Stimulated activated CD4-positive, alpha-beta T cell treated with anti-CD3 and anti-CD28 coated beads, TNF-alpha, amount 100 ng/mL, for 24 hours (primary cell): Measurements from ENCODE around the gene TXN.
"Not testable (repeated sequence)": the region's sequence is repeated elsewhere in the genome, so short reads cannot be mapped to it uniquely, and the experiment has no call there.

Source experiments
- DNase-seq, 3 experiments: peaks; one replicate each; pipeline ENCODE4 v3.0.0-alpha.2; 2020; ENCODE audit warnings: low read depth in 3 of 3

The TXN gene

GRCh38 chr9:110208031-110208430 lies 48.3 kb downstream of the TXN start, which contains the start of gene C9orf152:
C9orf152 (minus strand) TSS chr9:110208159; CDS start chr9:110207579, 580 bp downstream.
- no peak for DNase-seq

DNA sequence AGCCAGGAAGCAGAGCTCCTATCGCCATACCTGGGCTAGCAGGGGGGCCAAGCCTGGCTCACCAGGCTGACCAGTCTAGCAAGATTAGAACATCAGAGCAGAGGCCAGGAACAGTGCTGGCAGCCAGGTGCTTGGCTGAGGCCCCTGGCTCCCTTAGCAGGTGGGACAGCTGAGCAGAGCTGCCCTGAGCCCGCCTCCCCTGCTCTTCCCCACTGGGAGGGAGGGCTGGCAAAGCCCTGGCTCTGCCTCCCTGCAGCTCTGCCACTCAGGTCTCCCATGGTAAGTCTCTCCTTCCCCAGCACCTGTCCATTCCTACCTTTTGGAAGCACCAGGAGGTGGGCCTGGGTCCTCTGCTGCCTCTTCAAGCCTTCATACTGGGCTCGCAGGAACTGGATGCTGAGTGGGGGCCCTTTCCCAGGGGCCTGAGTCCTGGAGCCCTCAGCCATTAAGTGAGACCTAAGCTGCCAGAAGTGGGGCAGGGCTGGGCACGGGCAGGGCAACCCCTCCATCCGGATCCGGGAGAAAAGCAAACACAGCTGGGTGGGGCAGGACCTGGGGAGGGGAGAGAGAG lies 49.2 kb downstream of the TXN start:
- DNase-seq: no peak

GRCh38 chr9:110206389-110206788 lies 49.9 kb downstream of the TXN start:
- DNase-seq: no peak

- not testable (repeated sequence) for DNase-seq
Observed at GRCh38 chr9:110205612-110206011, 50.7 kb downstream of the TXN start.

GRCh38 chr9:110202232-110202631 lies 54.1 kb downstream of the TXN start:
- no peak for DNase-seq

DNA sequence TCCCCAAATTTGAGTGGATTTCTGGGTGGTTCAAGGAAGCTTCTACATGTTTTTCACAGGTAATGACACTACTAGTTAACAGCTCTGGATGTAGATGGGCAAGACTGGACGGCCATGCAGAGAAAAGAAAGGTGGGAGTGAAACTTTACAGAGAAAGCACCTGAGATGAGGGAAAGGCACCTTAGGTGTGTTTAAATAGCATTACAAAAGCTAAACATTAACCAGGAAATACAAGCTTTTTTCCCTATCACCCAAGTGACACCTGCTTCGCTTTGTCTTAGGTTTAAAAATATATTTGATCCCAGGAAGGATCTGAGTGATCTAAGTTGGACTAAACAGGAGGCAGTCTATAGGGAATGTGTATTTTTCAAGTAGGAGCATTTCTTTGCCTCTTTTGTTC lies 56.7 kb downstream of the TXN start:
- DNase-seq: no peak

DNA sequence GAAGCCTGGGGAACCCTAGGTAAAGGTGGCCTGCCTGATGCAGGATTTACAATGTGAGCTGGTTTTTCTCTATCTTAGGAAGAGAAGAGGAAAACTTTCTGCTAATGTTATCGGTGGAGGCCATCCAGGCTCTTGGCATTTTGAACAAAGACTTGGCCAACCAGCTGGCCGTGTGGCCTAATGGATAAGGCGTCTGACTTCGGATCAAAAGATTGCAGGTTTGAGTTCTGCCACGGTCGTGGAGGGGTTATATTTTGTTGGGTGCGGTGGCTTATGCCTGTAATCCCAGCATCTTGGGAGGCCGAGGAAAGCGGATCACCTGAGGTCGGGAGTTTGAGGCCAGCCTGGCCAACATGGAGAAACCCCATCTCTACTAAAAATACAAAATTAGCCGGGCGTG lies 58.0 kb downstream of the TXN start:
- no peak for DNase-seq

GRCh38 chr9:110197330-110198187 lies 58.7 kb downstream of the TXN start:
- no peak for DNase-seq

DNA sequence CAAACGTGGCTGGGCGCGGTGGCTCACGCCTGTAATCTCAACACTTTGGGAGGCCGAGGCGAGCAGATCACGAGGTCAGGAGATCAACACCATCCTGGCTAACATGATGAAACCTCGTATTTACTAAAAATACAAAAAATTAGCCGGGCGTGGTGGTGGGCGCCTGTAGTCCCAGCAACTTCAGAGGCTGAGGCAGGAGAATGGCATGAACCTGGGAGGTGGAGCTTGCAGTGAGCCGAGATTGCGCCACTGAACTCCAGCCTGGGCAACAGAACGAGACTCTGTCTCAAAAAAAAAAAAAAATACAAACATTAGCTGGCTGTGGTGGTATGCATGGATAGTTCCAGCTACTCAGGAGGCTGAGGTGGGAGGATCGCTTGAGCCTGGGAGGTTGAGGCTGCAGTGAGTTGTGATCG lies 60.2 kb downstream of the TXN start:
- not testable (repeated sequence) for DNase-seq
